Bone marrow (tissue), 2 donors: ENCODE data around the gene NFKBIA.
A peak's percentile ranks its signal among the peaks of the same experiment; 100 is the strongest.
"Not testable (repeated sequence)": the region's sequence is repeated elsewhere in the genome, so short reads cannot be mapped to it uniquely, and the experiment has no call there.

Source experiments
- DNase-seq, 2 donors: peaks; one replicate each; lab custom pipeline; 2025; lab: John Stamatoyannopoulos, UW

The NFKBIA gene

DNA sequence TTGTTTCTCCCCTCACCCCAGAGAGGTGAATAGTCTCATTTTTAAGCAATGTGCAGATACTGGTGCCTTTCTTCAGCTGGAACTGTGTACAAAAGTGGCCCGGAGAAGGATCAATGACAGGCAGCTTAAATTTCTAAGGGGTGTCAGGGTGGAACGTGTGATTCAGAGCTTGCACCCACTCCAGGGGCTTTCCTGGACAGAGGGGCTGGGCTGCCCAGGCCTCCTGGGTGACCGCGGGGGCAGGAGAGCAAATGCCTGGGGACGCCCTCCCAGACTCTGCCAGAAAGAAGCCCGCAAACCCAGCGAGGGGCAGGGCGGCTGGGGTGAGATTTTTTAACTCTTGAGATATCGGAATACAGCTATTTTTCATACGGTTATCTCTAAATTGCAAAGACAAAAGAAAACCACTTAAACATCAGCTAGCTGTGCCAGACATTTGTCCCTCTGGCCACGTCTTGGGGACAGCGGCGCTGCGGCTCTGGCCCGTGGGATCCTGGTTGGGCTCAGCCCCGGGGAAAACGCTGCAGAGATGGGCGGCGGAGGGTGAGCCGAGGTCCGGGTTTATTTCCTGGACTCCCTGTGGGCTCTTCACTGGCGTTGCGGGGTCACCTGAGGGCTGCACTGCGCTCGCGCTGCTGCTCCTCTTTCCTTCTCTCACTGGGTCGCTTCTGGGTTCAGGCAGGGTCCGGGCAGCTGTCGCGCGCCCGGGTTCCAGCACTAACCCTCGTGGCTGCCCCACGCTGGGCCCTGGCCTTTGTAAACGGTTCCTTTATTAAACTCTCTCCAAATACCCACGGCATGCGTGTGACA, 35.8 kb downstream of the NFKBIA start:
- no peak for DNase-seq

DNA sequence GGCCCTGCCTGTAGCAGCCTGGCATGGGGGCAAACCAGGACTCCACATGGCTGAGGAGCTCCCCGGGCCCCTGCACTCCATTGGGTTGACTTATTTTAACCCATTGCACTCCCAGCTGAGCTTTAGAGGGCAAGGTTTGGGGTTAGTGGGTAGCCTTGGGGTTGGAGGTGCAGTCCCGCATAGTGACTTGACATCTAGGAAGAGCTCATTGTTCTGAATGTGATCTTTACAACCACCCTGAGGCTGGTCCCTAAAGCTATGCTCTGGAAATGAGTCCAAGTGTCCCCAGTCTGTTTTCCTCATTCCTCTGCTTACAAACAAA, 36.4 kb downstream of the NFKBIA start:
- no peak for DNase-seq

DNA sequence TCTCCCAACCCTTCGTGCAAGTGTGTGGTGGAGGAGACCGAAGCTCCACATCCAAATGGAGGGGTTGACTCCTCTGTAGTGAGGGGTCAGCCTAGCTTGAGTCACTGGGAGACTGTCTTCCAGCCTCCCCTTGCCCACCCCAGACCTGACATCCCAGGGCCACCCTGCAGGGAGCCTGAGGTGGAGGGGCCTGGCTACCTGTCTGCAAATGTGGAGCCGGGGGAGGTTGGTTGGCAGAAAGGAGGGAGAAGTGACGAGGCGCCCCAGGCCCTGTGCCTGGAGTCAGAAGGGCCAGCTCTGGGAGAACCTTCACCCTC, 37.5 kb downstream of the NFKBIA start:
- DNase-seq, result no peak

DNA sequence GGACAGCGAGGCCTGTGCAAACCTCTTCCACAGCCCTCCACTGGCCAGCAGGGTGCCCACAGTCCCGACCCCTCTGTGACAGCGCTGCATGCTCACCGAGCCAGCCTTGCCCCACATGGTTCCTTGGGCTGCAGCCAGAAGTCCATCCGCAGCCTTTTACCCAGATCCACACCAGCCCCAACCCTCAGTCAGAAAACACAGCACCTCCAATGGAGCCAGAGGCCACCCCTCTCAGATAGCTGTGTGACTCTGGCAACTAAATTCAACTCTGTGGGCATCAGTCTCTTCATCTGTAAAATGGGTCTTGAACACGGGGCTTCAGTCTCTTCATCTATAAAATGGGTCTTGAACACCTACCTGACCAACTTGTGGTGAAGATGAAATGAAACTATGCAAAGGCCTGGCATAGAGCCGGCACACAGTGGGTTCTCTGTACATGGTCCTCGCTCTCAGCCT, 38.0 kb downstream of the NFKBIA start:
- no peak for DNase-seq

DNA sequence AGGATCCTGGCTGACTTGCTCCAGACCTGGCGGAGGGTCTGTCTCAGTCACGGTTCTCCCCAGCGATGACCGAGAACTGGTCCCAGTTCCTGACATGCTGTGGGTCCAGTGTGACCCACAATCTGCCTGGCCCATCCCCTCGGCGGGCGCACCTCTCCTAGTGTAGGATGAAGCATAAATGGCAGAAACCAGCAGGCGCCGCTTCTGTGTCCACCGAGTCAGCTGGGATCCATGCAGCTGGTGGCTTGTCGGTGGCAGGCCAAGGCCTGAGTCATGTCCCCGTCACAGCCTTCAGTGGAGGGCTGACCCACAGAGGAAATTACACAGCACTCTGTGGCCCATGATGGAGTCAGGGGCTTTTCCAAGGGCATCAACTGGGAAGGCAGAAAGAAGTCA, 38.5 kb downstream of the NFKBIA start:
- DNase-seq, result peak; percentile 60 to 69

DNA sequence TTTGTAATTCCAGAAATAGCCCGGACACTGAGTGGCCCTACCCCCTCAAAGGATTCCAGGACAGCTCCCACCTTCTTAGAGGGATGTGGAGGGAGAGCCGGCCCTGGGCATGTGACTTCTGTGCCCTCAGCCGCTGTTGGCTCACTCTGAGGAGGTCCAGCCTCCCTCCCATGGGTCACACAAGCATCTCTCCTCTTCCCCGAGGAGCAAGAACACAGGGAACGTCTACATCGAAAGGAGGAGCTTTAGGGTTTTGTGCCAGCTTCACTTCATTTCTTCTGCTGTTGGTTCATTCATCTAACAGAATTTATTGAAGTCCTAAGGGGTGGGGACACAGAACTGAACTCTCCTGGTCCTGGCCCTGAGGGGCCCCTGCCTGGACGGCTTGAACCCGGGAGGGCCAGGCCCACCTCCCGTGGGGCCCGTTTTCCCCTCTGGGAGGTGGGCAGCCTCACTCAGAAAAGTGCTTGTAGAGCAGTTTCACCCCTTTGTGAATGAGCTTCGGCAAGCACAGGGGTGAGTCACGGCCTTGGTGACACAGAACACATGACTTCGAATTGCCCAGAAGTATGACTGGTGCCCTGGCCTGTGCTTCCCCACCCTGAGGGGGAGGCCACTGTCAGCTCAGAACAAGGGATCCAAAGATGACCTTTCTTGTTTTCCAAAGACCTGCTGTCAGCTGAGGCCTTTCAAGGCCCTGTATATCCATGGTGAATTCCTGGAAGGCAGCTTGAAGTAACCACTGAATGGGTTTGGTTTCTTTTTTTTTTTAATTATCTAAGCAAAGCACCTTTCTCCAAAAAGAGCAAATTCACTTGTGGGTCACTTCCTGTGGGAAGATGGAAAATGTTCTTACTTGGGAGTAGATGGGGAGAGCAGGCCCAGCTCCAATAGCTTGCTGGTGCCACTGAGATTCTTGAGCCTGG, 39.2 kb downstream of the NFKBIA start:
- DNase-seq, result peak; percentile 61 to 91

DNA sequence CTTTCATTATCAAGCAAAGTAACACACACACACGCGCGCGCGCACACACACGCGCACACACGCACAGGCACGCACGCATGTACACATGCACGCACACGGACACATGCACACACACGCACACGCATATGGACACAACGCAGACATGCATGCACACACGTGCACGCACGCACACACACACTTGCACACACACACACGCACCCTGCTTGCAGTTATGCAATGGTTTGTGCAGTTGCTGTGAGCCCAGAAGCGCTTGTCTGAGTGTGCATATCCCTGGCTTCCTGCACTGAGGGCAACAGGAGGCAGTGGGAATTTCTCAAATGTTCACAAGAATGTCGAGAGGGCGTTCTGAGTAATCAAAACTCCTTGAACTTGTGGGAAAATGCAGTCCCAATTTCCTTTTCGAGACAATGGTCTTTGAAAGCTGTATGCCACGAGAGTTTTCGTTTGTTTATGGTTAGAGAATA, 41.6 kb downstream of the NFKBIA start:
- no peak for DNase-seq

DNA sequence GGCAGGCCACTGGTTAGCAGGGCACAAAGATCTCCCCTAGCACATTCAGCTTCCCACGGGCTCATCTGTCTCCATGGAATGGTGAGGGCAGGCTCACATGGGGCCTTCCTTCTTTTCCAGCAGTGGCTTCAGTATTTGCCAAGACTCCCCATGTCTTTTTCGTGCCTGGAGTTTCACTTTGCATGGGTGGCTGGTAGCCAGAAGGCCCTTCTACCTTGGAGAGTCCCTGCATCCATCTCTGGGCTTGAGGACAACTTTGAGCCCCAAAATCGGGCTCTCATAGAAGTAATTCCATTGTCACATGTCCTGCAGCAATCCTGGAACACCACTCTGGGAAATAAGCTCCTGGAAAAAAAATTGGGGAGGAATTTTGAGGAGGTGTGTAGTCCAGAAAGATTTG, 42.1 kb downstream of the NFKBIA start:
- DNase-seq, result no peak

DNA sequence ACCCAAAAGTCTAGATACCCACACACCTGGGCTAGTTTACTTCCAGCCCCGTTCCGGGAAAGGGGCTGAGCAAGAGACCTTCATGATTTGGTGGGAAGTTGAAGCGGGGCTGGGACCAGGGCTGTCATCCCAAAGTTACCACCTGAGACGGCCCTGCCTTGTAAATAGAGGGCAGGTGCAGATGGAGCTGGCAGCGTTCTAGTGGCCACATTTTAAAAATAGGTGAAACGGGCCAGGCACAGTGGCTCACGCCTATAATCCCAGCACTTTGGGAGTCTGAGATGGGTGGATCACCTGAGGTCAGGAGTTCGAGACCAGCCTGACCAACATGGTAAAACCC, 43.4 kb downstream of the NFKBIA start:
- DNase-seq, result no peak

DNA sequence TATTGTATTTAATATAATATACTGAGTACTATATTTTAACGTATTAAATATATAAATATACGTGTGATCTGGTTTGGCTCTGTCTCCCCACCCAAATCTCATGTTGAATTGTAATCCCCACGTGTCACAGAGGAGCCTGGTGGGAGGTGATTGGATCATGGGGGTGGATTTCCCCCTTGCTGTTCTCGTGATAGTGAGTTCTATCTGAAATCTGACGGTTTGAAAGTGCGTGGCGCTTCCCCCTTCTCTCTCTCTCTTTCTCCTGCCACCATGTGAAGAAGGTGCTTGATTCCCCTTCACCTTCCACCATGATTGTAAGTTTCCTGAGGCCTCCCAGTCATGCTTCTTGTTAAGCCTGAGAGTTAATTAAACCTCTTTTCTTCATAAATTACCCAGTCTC, 44.9 kb downstream of the NFKBIA start:
- not testable (repeated sequence) for DNase-seq

DNA sequence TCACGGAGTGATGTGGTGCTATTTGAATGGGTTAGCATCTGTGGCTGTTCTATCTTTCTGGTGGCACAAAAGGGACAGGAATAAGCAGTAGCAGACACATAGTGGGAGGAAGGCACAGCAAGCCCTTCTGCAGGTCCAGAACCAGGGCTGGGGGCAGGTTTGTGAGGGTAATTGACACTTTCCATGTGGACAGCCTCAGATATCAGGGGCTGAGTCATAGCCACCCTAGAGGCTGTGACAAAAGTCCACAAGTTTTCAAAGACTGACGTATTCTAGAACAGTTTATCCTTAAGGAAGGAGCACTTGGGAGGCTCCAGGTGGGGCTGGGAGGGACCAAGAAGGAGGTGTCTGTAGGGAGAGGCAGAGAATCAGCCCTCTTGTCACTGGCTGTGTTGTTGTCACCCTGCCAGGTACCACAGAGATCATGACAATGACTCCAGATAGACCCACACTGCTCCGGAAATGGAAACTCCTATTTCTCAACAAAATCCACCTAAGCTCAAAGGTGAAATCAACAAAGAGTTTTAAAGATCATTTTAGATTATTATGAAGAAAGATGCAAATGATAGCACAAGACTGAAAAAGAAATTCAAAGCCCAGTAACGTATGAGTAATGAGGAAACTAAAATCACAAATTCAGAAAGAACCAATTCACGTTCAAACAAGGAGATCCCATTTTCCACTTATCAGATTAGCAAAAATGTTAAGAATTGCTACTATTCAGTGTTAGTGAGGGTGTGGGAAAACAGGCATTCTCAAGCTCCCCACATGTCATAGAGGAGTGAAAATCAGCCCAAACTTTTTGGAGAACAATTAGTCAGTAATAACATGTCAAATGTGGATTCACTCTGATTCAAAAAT, 48.3 kb downstream of the NFKBIA start:
- no peak for DNase-seq

DNA sequence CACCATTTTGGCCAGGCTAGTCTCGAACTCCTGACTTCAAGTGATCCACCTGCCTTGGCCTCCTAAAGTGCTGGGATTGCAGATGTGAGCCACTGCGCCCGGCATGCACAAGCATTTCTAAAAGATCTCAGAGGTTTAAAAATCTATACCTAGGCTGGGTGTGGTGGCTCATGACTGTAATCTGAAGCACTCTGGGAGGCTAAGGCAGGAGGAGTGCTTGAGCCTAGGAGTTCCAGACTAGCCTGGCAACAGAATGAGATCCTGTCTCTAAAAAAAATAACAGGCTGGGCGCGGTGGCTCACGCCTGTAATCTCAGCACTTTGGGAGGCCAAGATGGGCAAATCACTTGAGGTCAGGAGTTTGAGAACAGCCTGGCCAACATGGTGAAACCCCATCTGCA, 49.3 kb downstream of the NFKBIA start:
- DNase-seq, result not testable (repeated sequence)

DNA sequence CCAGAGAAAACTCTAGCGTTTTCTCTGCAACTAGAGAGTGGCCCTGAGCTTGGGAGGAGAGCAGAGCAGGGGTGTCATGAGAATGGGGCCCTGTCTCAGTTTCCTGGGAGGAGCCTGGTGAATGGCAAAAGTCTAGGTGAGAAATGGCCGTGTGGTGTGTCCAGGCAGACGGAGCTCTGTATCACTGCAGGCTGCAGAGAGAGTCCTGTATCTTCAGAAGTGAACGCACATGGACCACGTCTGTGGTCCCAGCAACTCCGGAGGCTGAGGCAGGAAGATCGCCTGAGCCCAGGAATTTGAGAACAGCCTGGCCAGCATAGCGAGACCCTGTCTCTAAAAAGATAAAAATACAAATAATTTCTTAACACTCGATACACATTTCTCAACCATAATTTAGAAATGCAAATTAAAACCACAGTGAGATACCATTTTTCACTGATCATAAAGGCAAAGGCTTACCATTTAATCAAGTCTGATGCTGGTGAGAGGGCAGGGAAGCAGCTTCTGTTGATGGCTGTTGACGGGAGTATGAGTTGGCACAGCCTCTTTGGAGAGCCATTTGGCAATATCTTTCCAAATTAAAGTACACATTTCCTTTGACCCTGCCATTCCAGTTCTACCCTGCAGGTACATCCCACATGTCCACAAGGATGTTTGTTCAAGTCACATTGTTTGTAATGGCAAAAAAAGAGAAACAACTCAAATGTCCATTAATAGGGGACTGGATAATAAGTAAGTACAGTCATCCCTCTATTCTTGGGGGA, 51.0 kb downstream of the NFKBIA start:
- DNase-seq, result no peak

DNA sequence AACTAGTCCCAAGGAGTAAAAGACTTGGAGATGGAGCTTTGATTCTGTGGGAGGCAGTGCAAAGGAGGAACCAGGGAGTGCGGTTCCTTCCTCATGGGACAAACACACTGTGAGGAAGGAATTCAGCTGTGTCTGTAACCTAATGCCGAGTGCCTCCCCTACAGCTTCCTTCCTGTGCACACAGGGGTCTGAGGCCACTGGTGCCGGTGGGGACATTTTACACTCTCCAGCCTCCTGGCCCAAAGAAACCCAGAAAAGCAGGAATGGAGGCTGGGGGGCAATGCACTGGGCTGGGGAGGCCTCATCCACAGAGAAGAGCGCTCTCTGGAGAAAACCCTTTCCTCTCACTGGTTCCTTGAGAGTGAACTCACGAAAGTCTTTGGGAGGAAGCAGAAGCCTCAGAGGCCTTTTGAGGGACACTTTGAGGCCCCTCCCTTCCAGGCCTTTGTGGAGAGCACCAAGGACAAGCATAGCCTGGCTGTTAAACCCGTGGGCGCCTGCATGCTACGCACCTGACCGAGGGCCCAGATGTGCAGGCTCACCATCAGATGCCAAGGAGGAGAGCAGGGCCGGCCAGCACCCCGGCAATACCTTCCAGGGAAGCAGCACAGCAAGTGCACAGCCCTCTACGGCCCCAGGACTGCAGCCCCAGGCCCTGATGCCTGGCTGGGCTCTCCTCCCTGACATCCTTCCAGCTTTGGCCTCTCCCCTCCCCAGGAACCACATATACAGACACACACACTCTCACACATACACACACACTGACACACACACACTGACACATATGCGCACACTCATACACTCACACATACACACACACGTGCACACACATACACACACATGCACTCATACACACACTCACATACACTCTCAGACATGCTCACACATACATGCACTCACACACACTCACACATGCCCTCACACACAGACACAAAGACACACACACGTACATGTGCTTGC, 52.0 kb downstream of the NFKBIA start:
- no peak for DNase-seq

DNA sequence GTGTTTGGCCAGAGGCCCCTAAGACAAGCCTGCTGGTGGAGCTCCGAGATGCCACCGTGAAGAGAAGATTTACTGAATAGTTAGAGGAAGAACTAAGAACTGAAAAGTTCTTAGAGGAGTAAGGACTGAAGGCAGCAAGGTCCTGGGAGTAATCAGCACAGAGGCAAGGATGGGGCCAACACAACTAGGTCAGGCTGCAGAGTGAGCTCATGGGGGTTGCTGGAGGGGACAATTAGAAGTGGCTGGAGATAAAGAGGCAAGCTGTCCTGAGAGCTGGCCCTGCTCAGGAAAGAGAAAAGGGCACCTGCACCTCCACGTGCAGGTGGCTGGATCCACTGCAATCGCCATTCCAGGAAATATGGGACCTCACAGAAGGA, 52.7 kb downstream of the NFKBIA start:
- no peak for DNase-seq
